Prostate gland (tissue), 2 donors: ENCODE data around the gene FAM217B. TPM values are rescaled to one million over a fixed set of nuclear protein-coding genes. Genes with fewer than 3 reads are reported as not detected.

Source experiments
- DNase-seq: peaks from one replicate; pipeline ENCODE4 v3.0.0-alpha.2; 2019; ENCODE audit warnings: low spot score
- H3K27ac ChIP-seq, 2 donors: fragments of 200-600 bp; sonication (generic); 2 replicates each; pipeline ENCODE4 v1.5.1; 2017 to 2019
- H3K27me3 ChIP-seq: fragments of 200-600 bp; sonication (generic); replicated peaks from 2 replicates; pipeline ENCODE4 v1.5.1; 2019; ENCODE audit not compliant: insufficient read depth
- H3K36me3 ChIP-seq, 2 donors: fragments of 200-600 bp; sonication (generic); 1 replicate in 1 of 2; 2 replicates in 1 of 2; pipeline versions ENCODE4 v1.5.1 to v1.8.1; 2017 to 2019
- H3K4me1 ChIP-seq: fragments of 200-600 bp; sonication (generic); replicated peaks from 2 replicates; pipeline ENCODE4 v1.5.1; 2019
- H3K4me3 ChIP-seq, 2 donors: fragments of 200-600 bp; sonication (generic); 2 replicates each; pipeline ENCODE4 v1.5.1; 2017 to 2019
- H3K9me3 ChIP-seq: fragments of 200-600 bp; sonication (generic); 2 replicates; pipeline ENCODE4 v1.5.1; 2017
- POLR2A ChIP-seq: fragments of 450-650 bp; IDR thresholded peaks from one replicate; pipeline ENCODE4 v1.6.1; 2016; ENCODE audit warnings: antibody characterized with exemption, mild to moderate bottlenecking
- POLR2AphosphoS5 ChIP-seq: sonication (generic); formaldehyde crosslinking; IDR thresholded peaks from one replicate; pipeline ENCODE4 v1.6.1; 2017; ENCODE audit warnings: antibody characterized with exemption
- WGBS: methylation state at CpG from one replicate; pipeline ENCODE4 v1.1.5; 2018; 5-methylcytosine and 5-hydroxymethylcytosine counted together
- intact Hi-C: fragments of 100-400 bp; cut with DNase I; formaldehyde crosslinking; loops from one replicate; pipeline ENCODE4 v1.14.2; 2022
- total RNA-seq, 2 donors: library from RNA; depleted of rRNA; stranded (reverse); fragments of >200 nt; gene quantifications; one replicate each; pipeline ENCODE4 v1.1.0, GENCODE V29; 2016
- TF ChIP-seq, protein P1 (sequence below), 4 experiments: fragments of 200-600 bp in 2 of 4; fragments of 450-650 bp in 2 of 4; sonication (generic) in 2 of 4; IDR thresholded peaks; 1 replicate in 3 of 4; 2 replicates in 1 of 4; pipeline ENCODE4 v1.5.1; 2016 to 2019; ENCODE audit warnings: antibody characterized with exemption in 4 of 4, mild to moderate bottlenecking in 2 of 4, moderate library complexity in 2 of 4

The FAM217B gene
- total RNA-seq, 2 donors from 2014 or later: 13.7 to 18.2 TPM

DNA sequence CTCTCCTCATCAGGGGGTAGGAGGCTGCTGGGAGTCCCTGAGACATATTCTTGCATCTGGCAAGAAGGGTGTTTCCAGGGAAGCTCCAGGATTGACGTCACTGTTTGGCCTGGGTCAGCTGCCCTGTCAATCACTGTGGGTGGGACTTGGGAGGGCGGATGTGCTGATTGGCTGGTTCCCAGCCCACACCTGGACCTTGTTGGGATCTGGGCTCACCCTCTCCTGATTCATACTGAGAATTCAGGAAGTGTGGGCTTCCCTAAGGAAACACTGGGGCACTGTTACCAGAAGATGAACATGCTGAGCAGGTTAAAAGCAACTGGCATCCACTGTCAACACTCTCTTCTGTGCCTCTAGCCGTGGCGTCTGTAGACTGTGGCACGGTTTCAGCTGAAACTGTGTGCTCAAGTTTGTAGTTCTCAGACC, 54.5 kb downstream of the FAM217B start:
- Histone ChIP-seq H3K4me1 (no peaks in the 10 kb centered on the region), H3K4me3 (peak overlapping the region in 1 of 2 donors; percentile 22), H3K27me3 (no peaks in the 10 kb centered on the region), H3K9me3 (no peaks in the 10 kb centered on the region), H3K36me3 (no peaks in the 10 kb centered on the region), H3K27ac (peak overlapping the region; percentile 74 to 80)
- peak; percentile 70 for DNase-seq
- 22% methylated on average over 5 of the region's 5 CpGs for WGBS
- intact Hi-C loops: no loop called here
- TF ChIP-seq POLR2AphosphoS5: peak; percentile 76
- no peak for TF ChIP-seq POLR2A
- TF ChIP-seq, protein P1, sequence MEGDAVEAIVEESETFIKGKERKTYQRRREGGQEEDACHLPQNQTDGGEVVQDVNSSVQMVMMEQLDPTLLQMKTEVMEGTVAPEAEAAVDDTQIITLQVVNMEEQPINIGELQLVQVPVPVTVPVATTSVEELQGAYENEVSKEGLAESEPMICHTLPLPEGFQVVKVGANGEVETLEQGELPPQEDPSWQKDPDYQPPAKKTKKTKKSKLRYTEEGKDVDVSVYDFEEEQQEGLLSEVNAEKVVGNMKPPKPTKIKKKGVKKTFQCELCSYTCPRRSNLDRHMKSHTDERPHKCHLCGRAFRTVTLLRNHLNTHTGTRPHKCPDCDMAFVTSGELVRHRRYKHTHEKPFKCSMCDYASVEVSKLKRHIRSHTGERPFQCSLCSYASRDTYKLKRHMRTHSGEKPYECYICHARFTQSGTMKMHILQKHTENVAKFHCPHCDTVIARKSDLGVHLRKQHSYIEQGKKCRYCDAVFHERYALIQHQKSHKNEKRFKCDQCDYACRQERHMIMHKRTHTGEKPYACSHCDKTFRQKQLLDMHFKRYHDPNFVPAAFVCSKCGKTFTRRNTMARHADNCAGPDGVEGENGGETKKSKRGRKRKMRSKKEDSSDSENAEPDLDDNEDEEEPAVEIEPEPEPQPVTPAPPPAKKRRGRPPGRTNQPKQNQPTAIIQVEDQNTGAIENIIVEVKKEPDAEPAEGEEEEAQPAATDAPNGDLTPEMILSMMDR (IDR thresholded peaks at IDR 0.05): no peak

DNA sequence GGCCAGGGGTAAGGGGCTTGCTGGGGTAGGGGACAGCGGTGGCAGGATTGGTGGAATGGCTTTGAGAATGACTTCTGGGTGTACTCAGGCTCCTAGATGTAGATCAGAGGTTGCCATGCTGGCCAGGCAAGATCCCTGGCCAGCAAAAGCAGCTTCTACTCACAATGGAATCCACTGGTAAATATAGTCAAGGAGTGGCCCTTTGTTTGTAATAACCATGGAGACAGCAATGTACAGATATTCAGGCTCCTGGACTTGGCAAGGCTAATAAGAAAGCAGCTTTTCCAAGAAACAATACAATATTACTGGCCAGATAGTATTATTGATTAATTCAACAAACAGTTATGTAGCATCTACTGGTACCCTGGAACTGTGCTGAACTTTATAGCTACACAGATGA, 55.9 kb downstream of the FAM217B start:
- intact Hi-C loops: no loop called here
- peak; percentile 40 for DNase-seq
- Histone ChIP-seq H3K27me3 (no peaks in the 10 kb centered on the region), H3K9me3 (no peaks in the 10 kb centered on the region), H3K4me1 (no peaks in the 10 kb centered on the region), H3K4me3 (peak overlapping the region in 1 of 2 donors; percentile 7), H3K27ac (peak overlapping the region in 1 of 2 donors; percentile 80), H3K36me3 (no peaks in the 10 kb centered on the region)
- TF ChIP-seq POLR2A (no peak), POLR2AphosphoS5 (peak; percentile 38)
- TF ChIP-seq, protein P1 (IDR thresholded peaks at IDR 0.05): no peak
- 88% methylated on average over 1 of the region's 1 CpG for WGBS

DNA sequence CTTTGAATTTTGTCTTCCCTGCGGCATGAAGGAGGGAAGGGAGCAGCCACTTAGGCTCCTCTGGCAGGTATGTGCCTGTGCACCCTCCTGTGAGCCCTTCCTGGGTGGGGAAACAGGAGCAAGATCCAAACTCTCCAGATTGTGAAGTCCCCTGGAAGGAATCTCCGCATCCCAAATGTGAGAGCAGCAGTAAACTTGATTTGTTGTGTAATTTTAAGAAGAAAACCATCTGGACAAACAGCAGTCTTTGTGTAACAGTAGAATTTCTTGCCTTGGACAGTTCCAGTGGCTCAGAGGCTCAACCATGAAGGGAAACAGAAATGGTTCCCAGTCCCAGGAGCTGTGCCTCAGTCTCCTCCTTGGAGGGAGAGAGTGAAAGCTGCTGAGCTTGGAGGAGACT, 57.7 kb downstream of the FAM217B start:
- 77% methylated on average over 2 of the region's 2 CpGs for WGBS
- Histone ChIP-seq H3K36me3 (no peaks in the 10 kb centered on the region), H3K27ac (no peak overlapping the region), H3K4me3 (no peak overlapping the region), H3K27me3 (no peaks in the 10 kb centered on the region), H3K9me3 (no peaks in the 10 kb centered on the region), H3K4me1 (no peaks in the 10 kb centered on the region)
- TF ChIP-seq, protein P1 (IDR thresholded peaks at IDR 0.05): no peak
- TF ChIP-seq POLR2A: no peak
- TF ChIP-seq POLR2AphosphoS5: no peak
- no peak for DNase-seq
- intact Hi-C loops: no loop called here

Other genes with a start within 250 kb of the FAM217B start
- 10 to 100 TPM in 1 of 2 donors, 1 to 10 TPM in 1; 4.8 to 10.6 TPM for gene SYCP2, start 6.8 kb upstream of the FAM217B start, total RNA-seq
- gene PPP1R3D, start 84 bp upstream of the FAM217B start, total RNA-seq: 10 to 100 TPM; 16.0 to 16.6 TPM
- gene CDH26, start 18.0 kb downstream of the FAM217B start, total RNA-seq: 10 to 100 TPM; 11.0 to 30.6 TPM